GM10847 (cell line): ENCODE results near the gene PIAS1.

ENCODE experiments used
- POLR2A ChIP-seq: IDR thresholded peaks from 2 replicates; pipeline ENCODE4 v1.6.1; 2011; ENCODE audit not compliant: insufficient read length; ENCODE audit errors: extremely low read depth

PIAS1 gene

DNA sequence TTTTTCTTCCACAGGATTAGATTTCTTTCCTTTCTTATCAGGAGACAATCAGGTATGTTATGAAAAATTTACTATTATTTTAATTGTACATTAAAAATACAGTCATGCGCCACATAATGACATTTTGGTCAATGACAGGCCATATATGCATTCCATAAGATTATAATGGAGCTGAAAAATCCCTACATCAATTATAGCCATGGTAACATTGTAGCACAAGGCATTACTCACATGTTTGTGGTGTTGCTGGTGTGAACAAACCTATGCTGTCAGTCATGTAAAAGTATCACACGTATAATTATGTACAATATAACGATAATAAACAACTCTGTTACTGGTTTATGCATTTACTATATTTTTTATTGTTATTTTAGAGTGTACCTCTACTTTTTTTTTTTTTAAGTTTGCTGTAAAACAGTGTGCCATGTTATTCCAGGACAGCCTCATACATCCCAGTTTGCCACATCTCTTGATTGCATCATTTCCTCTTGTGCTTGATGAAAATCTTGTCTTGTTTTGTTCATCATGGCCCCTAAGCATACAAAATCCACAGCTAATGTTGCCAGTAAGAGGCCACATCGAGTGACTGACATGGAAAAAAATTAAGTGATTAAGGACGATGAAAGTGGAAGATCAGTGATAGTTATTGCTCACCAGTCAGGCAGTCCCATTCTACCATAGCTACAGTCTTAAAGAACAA lies 129.7 kb downstream of the PIAS1 start:
- TF ChIP-seq POLR2A = no peak

DNA sequence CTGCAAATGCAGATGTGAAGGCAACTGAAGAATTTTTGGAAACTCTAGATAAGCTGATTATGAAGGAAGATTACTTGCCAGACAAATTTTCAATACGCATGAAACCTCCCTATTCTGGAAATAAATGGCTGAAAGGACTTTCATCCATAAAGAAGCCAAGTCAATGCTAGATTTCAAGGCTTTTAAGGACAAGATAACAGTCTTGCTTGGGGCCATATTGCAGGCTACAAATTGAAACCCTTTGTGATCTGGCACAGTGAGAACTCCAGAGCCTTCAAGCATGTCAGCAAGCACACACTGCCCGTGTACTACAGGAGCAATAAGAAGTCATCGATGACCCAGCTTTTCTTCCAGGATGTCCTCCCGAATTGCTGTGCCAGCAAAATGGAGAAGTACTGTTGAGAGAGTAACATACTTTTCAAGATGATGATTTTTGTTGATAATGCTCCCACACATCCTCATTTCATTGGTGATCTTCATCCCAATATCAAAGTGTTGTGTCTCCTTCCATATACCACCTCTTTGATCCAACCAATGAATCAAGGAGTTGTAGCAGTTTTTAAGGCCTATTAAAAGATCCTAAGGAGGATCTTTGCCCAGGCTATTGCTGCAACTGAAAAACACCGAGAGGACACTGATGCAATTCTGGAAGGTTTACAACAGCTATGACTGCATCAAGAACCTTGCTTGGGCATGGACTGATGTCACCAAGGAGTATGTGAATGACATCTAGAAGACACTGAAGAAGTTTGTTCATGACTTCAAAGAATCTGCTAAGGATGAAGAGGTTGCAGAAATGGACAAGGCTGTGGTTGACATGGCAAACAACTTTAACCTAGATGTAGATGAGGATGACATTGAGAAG lies 130.7 kb downstream of the PIAS1 start:
- TF ChIP-seq POLR2A = no peak

DNA sequence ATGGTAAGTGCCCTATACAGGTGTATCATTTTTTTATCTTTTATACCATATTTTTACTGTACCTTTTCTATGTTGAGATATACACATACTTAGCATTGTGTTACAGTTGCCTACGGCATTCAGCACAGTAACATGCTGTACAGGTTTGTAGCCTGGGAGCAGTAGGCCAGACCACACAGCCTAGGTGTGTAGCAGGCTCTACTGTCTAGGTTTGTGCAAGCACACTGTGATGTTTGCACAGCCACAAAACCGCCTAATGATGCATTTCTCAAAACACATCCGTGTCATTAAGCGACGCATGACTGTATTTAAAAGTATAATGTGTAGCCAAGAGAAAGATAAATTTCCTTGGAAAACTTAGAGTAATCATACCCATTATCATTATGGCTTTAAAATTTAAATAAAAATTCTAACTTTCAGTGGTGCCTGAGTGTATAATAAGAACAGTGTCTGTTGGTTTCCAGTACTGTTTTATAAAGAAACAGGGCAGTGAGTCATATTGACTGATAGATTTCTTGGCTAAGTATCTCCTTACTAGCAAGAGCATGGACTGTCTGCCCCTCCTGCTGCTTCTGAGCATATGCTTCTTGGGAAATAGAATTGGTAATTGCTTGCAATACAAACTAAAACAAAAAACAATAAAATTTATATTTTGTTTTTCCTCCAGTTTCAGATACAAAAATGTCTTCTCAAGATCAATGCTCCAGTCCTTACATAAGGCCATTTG lies 132.7 kb downstream of the PIAS1 start:
- TF ChIP-seq POLR2A = no peak

DNA sequence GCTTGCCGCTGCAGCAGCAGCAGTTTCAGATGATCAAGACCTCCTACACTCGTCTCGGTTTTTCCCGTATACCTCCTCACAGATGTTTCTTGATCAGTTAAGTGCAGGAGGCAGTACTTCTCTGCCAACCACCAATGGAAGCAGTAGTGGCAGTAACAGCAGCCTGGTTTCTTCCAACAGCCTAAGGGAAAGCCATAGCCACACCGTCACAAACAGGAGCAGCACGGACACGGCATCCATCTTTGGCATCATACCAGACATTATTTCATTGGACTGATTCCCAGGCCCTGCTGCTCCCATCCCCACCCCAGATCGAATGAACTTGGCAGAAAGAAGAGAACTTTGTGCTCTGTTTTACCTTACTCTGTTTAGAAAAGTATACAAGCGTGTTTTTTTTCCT lies 133.4 kb downstream of the PIAS1 start:
- TF ChIP-seq POLR2A = no peak

DNA sequence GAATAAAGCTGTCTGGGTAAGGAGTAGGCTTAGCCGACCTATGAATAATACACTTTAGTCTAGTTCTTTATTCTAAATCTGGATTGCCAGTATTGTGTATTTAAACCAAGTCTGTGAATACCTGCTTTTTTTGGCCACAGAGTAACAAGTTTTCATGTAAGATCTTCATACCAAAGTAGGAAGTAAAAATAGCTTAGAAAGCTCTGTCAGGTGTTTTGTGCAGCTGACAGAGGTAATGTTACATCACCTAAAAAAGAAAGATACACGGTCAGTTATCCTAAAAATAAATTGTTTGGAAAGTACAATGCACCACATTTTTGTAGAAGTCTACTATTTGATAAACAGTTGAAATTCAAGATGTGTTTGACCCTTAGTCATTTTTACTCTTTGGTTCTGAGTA lies 134.5 kb downstream of the PIAS1 start:
- no peak for TF ChIP-seq POLR2A

DNA sequence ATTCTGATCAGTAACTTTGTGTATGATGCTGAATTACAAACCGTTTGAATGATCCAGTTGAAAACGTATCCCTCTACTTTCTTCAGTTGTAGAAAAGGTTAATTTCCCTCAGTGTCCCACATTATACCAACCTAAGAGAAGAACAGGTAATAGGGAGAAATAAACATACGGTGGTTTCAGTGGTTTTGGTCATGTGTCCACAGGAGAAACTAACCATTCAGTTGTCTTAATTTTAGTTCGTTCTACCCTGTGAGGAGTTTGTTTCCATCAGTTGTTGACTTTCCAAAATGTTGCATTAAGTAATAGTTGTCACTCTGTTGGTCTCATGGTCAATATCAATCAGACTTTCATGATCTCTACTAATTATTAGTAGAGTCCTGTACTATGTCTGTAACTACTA lies 135.9 kb downstream of the PIAS1 start:
- no peak for TF ChIP-seq POLR2A

DNA sequence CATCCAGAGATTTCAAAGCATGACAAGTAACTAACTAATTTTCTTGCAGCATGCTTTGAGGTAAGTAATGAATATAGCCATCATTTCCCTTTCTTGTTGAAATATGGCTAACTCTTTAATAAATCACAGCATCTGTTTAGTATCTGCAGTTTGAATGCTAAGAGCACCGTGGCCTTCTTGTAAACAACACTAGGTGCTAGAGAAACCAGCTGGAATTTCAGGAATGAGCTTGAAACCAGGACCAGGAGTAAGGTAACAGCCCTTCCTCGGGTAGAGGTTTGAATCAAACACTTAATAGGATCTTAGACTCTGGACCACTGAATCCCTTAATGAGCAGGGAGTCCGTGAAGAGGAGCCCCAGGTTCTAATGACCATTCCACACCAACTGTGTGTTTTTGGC lies 137.4 kb downstream of the PIAS1 start:
- no peak for TF ChIP-seq POLR2A

DNA sequence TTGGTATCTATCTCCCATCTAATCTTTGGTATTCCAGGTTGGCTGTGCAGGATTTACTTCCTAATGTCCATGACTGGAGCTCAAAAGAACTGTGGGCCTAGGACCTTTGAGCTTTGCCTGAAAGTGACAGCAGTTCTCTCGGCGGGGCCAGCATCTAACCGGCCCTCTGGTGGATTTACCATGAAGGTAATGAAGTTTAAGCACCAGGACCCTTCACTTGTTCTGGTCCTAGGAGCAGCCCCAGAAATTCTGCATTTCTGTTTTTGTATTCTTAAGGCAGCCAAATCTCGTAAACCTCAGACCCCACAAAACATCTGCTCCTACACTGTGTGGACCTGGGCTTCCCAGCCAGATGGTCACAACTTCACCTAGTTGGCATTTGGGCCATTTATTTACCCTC lies 138.0 kb downstream of the PIAS1 start:
- TF ChIP-seq POLR2A = no peak

DNA sequence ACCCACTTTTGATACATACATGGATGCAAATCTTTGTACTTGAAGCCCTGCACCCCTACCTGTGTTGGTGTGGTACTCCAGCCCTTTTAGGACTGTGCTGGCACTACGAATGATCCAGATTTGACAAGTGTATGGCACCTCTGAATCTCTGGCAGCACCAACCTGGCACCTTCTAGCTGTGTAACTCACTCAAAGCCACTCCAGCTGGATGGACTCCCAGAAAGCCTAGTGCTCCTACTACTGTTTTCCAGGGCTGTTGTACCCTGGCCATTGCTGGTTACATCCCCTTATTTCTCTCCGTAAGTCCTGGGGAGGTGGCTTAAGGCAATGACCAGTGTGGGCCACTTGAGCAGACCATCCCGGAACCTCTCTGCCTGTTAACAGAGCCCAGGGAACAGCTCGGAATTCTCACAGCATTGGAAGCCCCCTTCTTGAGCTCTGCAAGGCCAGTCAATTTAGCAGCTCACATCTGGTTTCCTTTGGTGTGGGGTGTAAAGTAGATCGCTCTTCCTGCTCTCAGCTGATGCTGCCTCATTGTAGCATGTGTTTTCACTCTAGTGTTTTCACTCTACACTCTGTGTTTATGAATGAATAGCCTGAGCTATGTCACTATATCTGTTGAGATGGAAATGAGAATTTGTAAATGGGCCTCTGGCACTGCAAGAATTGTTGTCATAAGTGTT lies 138.8 kb downstream of the PIAS1 start:
- TF ChIP-seq POLR2A = no peak

DNA sequence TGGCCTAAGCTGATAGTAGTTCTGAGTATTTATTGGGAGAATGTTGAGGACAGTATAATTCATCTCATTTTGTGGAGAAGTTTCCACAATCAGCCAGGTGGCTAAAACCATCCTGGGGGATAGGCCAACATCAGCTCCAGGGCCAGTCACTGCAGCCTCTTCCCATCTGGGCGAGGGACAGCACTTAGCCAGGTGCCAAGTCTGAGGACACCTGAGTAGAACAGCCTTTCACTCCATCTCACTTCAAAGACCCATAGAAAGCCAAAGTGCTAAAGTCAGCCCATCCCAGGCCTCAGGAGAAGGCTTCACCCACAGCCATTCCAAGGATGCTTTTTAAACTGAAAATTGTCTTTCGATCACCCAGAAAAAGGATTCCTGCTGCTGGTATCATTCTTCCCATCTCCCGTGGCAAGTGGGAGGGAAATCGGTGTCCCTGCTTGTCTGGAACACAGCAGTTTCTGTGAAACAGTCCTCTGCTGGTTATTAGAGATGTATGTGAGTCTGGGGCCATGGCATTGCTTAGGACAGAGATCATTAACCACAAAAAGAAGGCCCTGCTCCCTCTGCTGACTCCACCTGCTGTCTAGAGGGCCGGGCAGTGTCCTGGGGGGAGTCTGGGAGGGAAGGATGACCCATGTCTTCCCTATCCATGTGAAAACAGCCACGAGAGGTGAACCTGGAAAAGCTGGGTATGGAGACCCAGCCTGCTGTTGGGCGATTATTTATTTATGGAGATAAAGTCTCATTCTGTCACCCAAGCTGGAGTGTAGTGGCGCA lies 141.4 kb downstream of the PIAS1 start:
- TF ChIP-seq POLR2A = no peak

DNA sequence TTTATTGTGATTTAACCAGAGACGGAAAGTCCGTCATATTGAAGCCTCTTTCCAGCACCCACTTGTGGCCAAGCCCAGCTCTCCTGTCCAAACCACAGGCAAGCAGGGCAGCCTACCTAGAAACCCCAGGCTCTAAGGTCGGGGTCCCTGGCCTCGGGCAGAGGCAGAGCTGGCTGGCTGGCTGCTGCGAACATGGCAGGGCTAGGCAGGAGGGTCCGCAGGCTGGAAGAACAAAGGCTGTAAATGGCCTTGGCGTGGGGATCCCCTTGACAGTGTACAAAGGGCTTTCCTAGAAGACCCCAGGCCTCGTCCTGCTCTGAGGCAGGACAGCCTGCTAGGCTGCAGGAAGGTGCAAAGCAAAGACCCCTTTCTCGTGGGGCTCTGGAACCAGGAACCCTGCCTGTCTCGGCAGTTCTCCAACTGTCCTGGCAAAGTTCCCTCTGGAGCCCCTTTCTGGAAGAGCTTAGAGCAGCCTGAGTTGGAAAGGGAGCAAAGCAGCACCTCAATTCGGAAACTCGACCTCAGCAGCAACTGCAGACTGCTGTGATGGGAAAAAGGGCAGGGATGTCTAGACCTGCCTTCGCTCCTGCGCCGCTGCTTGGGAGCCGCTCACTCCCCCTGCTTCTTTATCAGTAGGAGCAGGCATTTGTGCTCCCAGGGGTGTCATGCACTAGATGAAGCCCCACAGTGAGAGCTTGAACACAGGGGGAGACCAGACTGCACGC lies 142.5 kb downstream of the PIAS1 start:
- TF ChIP-seq POLR2A = no peak

DNA sequence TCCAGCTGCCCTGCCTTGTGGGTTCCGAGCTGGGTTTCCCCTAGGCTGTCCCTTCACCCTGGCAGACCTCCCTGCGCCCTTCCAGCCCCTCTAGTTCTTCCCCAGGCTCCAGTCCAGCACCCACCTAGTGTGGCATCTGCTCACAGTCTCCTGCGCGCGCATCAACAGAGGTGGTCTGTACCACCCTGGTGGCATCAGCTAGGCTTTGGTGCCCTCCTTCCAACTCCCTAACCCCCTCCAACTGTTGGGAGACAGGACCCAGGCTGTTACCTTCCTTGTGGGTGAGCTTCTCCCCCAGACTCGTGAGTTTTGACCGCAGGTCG lies 143.0 kb downstream of the PIAS1 start:
- no peak for TF ChIP-seq POLR2A

DNA sequence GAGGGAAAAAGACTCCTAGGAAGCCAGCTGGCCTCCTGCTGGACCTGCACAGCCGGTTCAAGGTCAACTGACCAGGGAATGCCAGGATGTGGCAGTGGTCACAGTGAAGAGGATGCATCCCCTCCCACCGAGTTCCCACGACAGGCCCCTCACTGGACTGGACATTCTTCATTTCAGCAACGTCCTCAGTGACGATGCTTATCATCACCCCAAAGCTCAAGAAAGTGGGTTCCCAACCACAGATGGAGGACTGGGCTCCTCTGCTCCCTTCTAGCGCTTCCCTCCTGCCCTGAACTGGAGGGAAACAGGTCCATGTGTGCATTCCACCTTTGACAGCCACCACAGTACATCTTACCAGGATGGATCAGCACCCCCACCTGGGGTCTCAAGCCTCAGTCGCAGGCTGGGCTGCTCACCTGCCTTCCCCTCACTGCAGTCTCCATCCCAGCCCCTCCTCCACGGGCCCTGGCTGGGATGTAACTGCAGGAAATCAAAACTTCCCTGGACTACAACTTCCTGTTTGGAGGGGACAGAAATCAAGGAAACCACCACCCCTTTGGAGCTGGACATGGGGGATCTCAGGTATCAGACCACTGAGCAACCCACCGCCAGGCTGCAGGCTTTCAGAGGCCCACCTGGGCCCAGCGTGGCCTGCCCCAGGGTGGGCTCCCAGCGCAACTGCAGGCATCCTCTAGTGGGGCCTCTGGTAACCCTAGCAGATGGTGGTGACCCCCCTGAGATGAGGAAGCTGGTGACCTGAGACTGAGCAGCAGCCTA lies 143.7 kb downstream of the PIAS1 start:
- TF ChIP-seq POLR2A = no peak
